ENCODE results near the gene FBXO31.

- TF ChIP-seq YY1 (IDR thresholded peaks at IDR 0.05; ENCODE audit: insufficient read depth, insufficient read length) (no peak), ZNF274 (IDR thresholded peaks at IDR 0.05; ENCODE audit: low read depth, low read length) (no peak)
These were observed 37.7 kb upstream of the FBXO31 start for GRCh38 chr16:87421003-87421912.
